K562 (cell line): ENCODE data around the gene ZNF2. TPM values are rescaled to one million over a fixed set of nuclear protein-coding genes. Genes with fewer than 3 reads are reported as not detected.
A peak's percentile ranks its signal among the peaks of the same experiment; 100 is the strongest.
"Not testable (repeated sequence)": the region's sequence is repeated elsewhere in the genome, so short reads cannot be mapped to it uniquely, and the experiment has no call there.

Experiments
- ATAC-seq: fragments of 200-7000 bp; cut with Tn5 transposase; 3 replicates; pipeline ENCODE4 v1.9.1; 2020; ENCODE audit warnings: moderate library complexity
- BruUV-seq: library from RNA; stranded (reverse); fragments of 400-500 nt; replicated peaks from 2 replicates; lab custom pipeline; 2021; lab: Mats Ljungman, UMichigan
- CTCF ChIA-PET: fragments of 300-600 bp; formaldehyde crosslinking; extraction: SDS; loops from one replicate; lab custom pipeline; 2021; ENCODE audit warnings: low intra/inter-chr PET ratio; lab: Yijun Ruan, JAX
- POLR2A ChIA-PET: fragments of 300-600, 350-650 bp; sonication (Branson Sonifier 250); formaldehyde crosslinking; extraction: SDS; loops from one replicate; lab custom pipeline; 2021; ENCODE audit warnings: antibody characterized with exemption, inconsistent platforms; lab: Yijun Ruan, JAX
- DNase-seq, 4 experiments: peaks; one replicate each; pipeline versions ENCODE4 v3.0.0 to v3.0.0-alpha.2; 2011 to 2018; ENCODE audit warnings: low spot score in 3 of 4, mixed read lengths in 3 of 4; ENCODE audit errors: extremely low read depth in 1 of 4
- FAIRE-seq: peaks from 2 replicates; lab custom pipeline; 2011; peaks lifted over from hg19 to GRCh38; lab: Jason Lieb, UNC
- H2AFZ ChIP-seq: 2 replicates; pipeline ENCODE4 v1.6.0; 2011; ENCODE audit warnings: low read depth, low read length, control low read depth, inconsistent platforms
- H3K27ac ChIP-seq: fragments of 200-600 bp; 3 replicates; pipeline ENCODE4 v1.8.0; 2011; ENCODE audit warnings: low read depth, mild to moderate bottlenecking, control low read depth, inconsistent platforms, low read length, moderate library complexity, mixed read lengths; ENCODE audit errors: extremely low read depth
- H3K27me3 ChIP-seq, 2 experiments: fragments of 300-600 bp in 1 of 2; 2 replicates in 1 of 2; 3 replicates in 1 of 2; pipeline versions ENCODE4 v1.6.0 to v1.8.0; 2011; ENCODE audit warnings: inconsistent platforms in 2 of 2, low read length in 2 of 2, mild to moderate bottlenecking in 1 of 2, mixed read lengths in 1 of 2, moderate library complexity in 1 of 2; ENCODE audit not compliant: control insufficient read depth in 2 of 2, insufficient read depth in 2 of 2
- H3K36me3 ChIP-seq: fragments of 300-600 bp; 3 replicates; pipeline ENCODE4 v1.8.0; 2011; ENCODE audit warnings: mild to moderate bottlenecking, low read length, inconsistent platforms; ENCODE audit not compliant: control insufficient read depth, insufficient read depth
- H3K4me1 ChIP-seq, 2 experiments: fragments of 200-600 bp in 1 of 2; replicated peaks in 1 of 2; 2 replicates in 1 of 2; 3 replicates in 1 of 2; pipeline versions ENCODE4 v1.5.1 to v1.8.0; 2011; ENCODE audit warnings: inconsistent platforms in 2 of 2, low read length in 2 of 2, mild to moderate bottlenecking in 1 of 2, mixed read lengths in 1 of 2, moderate library complexity in 1 of 2; ENCODE audit not compliant: control insufficient read depth in 2 of 2, insufficient read depth in 2 of 2
- H3K4me2 ChIP-seq: 2 replicates; pipeline ENCODE4 v1.6.1; 2011; ENCODE audit warnings: low read length, control low read depth, inconsistent platforms, mixed read lengths; ENCODE audit not compliant: insufficient read depth
- H3K4me3 ChIP-seq: fragments of 200-600 bp; sonication (generic), shearing (Covaris generic); 2 replicates; pipeline ENCODE4 v1.5.1; 2016; ENCODE audit warnings: control low read depth, inconsistent platforms
- H3K79me2 ChIP-seq: fragments of 200-600 bp; 3 replicates; pipeline ENCODE4 v1.8.0; 2011; ENCODE audit warnings: low read length, inconsistent platforms; ENCODE audit not compliant: control insufficient read depth, insufficient read depth
- H3K9ac ChIP-seq, 2 experiments: 2 replicates each; pipeline versions ENCODE4 v1.6.0 to v1.6.1; 2011; ENCODE audit warnings: low read depth in 2 of 2, low read length in 2 of 2, control low read depth in 1 of 2, inconsistent platforms in 1 of 2, mild to moderate bottlenecking in 1 of 2, mixed read lengths in 1 of 2; ENCODE audit not compliant: insufficient read depth in 1 of 2
- H3K9me1 ChIP-seq: one replicate; pipeline ENCODE4 v1.6.0; 2011; ENCODE audit warnings: inconsistent platforms, mild to moderate bottlenecking, low read length, moderate library complexity; ENCODE audit not compliant: control insufficient read depth, insufficient read depth
- H3K9me3 ChIP-seq: replicated peaks from 2 replicates; pipeline ENCODE4 v1.5.1; 2011; ENCODE audit warnings: low read depth, low read length, inconsistent platforms; ENCODE audit not compliant: control insufficient read depth, insufficient read depth
- H4K20me1 ChIP-seq: replicated peaks from 2 replicates; pipeline ENCODE4 v1.6.1; 2011; ENCODE audit warnings: low read length, inconsistent platforms, mixed read lengths; ENCODE audit not compliant: control insufficient read depth, insufficient read depth
- ATF1 ChIP-seq, 2 experiments: fragments of 450-650 bp in 1 of 2; IDR thresholded peaks; 2 replicates each; pipeline ENCODE4 v1.6.1; 2016; ENCODE audit warnings: missing compliant biosample characterization in 1 of 2, missing genetic modification characterization in 1 of 2
- CEBPB ChIP-seq: fragments of 450-650 bp; IDR thresholded peaks from 2 replicates; pipeline ENCODE4 v1.6.1; 2016; ENCODE audit warnings: missing genetic modification characterization, missing compliant biosample characterization
- CEBPG ChIP-seq, 3 experiments: fragments of 200-800 bp in 1 of 3; sonication (Bioruptor generic) in 1 of 3; sonication (generic) in 1 of 3; formaldehyde crosslinking in 1 of 3; IDR thresholded peaks in 2 of 3; conservative IDR thresholded peaks in 1 of 3; 2 replicates each; pipeline versions ENCODE4 v1.6.1 to v1.8.0; 2016 to 2022; ENCODE audit warnings: missing compliant biosample characterization in 2 of 3, missing genetic modification characterization in 2 of 3, mild to moderate bottlenecking in 1 of 3, missing genetic modification reagents in 1 of 3
- CREB1 ChIP-seq, 2 experiments: sonication (generic) in 1 of 2; formaldehyde crosslinking in 1 of 2; IDR thresholded peaks; 2 replicates each; pipeline versions ENCODE4 v1.6.1 to v1.8.0; 2012 to 2022; ENCODE audit warnings: inconsistent platforms in 1 of 2, mild to moderate bottlenecking in 1 of 2, missing genetic modification reagents in 1 of 2, moderate library complexity in 1 of 2
- CREM ChIP-seq: IDR thresholded peaks from 2 replicates; pipeline ENCODE4 v1.6.1; 2014; ENCODE audit warnings: antibody characterized with exemption, low read depth
- KDM1A ChIP-seq, 2 experiments: fragments of 450-650 bp; IDR thresholded peaks; 2 replicates each; pipeline ENCODE4 v1.6.1; 2016; ENCODE audit warnings: mild to moderate bottlenecking in 2 of 2
- MCM5 ChIP-seq: fragments of 450-650 bp; IDR thresholded peaks from 2 replicates; pipeline ENCODE4 v1.6.1; 2016; ENCODE audit warnings: low read depth
- RAD21 ChIP-seq, 2 experiments: fragments of 250-450 bp in 1 of 2; fragments of 450-650 bp in 1 of 2; sonication (Bioruptor Pico) in 1 of 2; formaldehyde crosslinking in 1 of 2; IDR thresholded peaks in 1 of 2; conservative IDR thresholded peaks in 1 of 2; 2 replicates each; pipeline versions ENCODE4 v1.4.0 to v1.8.0; 2020 to 2022; ENCODE audit warnings: mild to moderate bottlenecking in 2 of 2, moderate library complexity in 1 of 2
- SMAD1 ChIP-seq: fragments of 150-350 bp; IDR thresholded peaks from 2 replicates; pipeline ENCODE4 v1.6.1; 2014; ENCODE audit warnings: low read length, low read depth; ENCODE audit not compliant: partially characterized antibody
- WGBS: fragments of 100-300 bp; shearing (Covaris generic); methylation state at CpG from one replicate; pipeline ENCODE4 v1.1.6; 2016; ENCODE audit warnings: low coverage, mixed read lengths; ENCODE audit not compliant: insufficient coverage; ENCODE audit errors: missing lambda C conversion rate; 5-methylcytosine and 5-hydroxymethylcytosine counted together
- in situ Hi-C: fragments of 300-500 bp; cut with MboI; formaldehyde crosslinking; loops from 4 replicates; pipeline ENCODE4 v1.15.0; 2018; ENCODE audit warnings: inconsistent platforms, mixed read lengths
- intact Hi-C: fragments of 100-400 bp; cut with micrococcal nuclease; formaldehyde crosslinking; loops from 2 replicates; pipeline ENCODE4 v1.14.2; 2022
- polyA plus RNA-seq, 8 experiments: library from polyadenylated mRNA; depleted of rRNA in 4 of 8; stranded (reverse) in 5 of 8; unstranded in 3 of 8; fragments of >200 nt; fragmentation: Nextera tagmentation in 2 of 8; fragmentation: Illumina TruSeq in 1 of 8; extraction: Ambion mirVana in 2 of 8; extraction: Trizol in 1 of 8; gene quantifications; 2 replicates each; pipeline versions ENCODE4 v1.2.1 to v1.2.3, GENCODE V29; 2011 to 2014; ENCODE audit warnings: inconsistent platforms in 1 of 8, missing spikeins in 1 of 8
- total RNA-seq, 7 experiments: library from RNA; depleted of rRNA in 6 of 7; stranded (reverse); fragments of >200 nt in 6 of 7; fragmentation: Illumina TruSeq in 2 of 7; extraction: Trizol in 2 of 7; gene quantifications; 2 replicates each; pipeline versions ENCODE4 v1.2.1 to v1.2.3, GENCODE V29; 2011 to 2021; ENCODE audit warnings: low replicate concordance in 1 of 7
- TF ChIP-seq, protein P1 (sequence below), 3 experiments: IDR thresholded peaks in 2 of 3; conservative IDR thresholded peaks in 1 of 3; 2 replicates each; pipeline ENCODE4 v1.5.1; 2011 to 2012; ENCODE audit warnings: low read length in 3 of 3, mild to moderate bottlenecking in 3 of 3, control low read depth in 2 of 3, improper control_type of control experiment in 1 of 3, inconsistent platforms in 1 of 3, low read depth in 1 of 3, mixed read lengths in 1 of 3, moderate library complexity in 1 of 3; ENCODE audit not compliant: insufficient read depth in 2 of 3

The ZNF2 gene
- total and polyA plus RNA-seq, 9 of the 15 experiments (the other 6 are each of a cell fraction or from before 2014, with no cell fraction given): 1.6 to 4.5 (median 3.4) TPM

DNA sequence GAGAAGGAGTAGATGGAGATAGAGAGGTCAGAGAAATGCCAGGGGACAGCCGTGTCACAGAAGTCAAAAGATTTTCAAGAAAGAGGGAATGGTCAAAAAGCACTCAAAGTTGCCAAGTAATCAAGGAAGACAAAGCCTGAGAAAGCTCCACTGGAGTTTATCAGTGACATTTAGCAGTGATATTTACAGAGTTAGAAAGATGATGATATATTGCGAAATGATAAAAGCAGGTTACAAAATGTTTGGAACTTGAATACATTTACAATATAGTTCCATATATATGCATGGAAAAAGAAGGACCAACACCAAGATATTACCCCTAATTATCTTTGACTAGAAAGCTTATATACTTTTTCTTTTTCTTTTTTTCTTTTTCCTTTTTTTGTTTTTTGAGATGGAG, 20.4 kb downstream of the ZNF2 start:
- in situ Hi-C loops (no loop called here), intact Hi-C loops (no loop called here)
- H2AFZ ChIP-seq: no peak overlapping the region
- no peak overlapping the region for H3K4me3 ChIP-seq
- H3K27ac ChIP-seq: no peak overlapping the region
- CTCF ChIA-PET: no interaction called here
- BruUV-seq: no TSS peak
- FAIRE-seq (peak; percentile 64), DNase-seq (no peak), ATAC-seq (no peak)
- WGBS: 0% methylated on average over 2 of the region's 2 CpGs
- peaks cover 16% of the 10 kb centered on the region; the same call in 2 of the 3 replicates for H3K36me3 ChIP-seq
- H4K20me1 ChIP-seq: no peaks in the 10 kb centered on the region
- H3K4me1 ChIP-seq: no peaks in the 10 kb centered on the region
- H3K9ac ChIP-seq: no peak overlapping the region
- no peak for TF ChIP-seq MCM5
- TF ChIP-seq CEBPB (tag): peak; percentile 70
- no peak for TF ChIP-seq KDM1A (IDR thresholded peaks at IDR 0.05)
- TF ChIP-seq SMAD1: no peak
- TF ChIP-seq CEBPG (CRISPR knock-in tag; IDR thresholded peaks at IDR 0.05): no peak
- peak; percentile 15 to 70; a peak in 2 of 4 replicates for TF ChIP-seq CEBPG (tag; conservative IDR thresholded peaks at IDR 0.05 in 1 of 2, IDR thresholded peaks at IDR 0.05 in 1 of 2)
- H3K4me2 ChIP-seq: no peak overlapping the region
- H3K9me3 ChIP-seq: no peaks in the 10 kb centered on the region
- H3K9me1 ChIP-seq: no peaks in the 10 kb centered on the region
- H3K27me3 ChIP-seq: peaks cover 0 to 3% of the 10 kb centered on the region in 2 experiments; a peak in 2 of 5 replicates
- POLR2A ChIA-PET: no interaction called here
- no peaks in the 10 kb centered on the region for H3K79me2 ChIP-seq

DNA sequence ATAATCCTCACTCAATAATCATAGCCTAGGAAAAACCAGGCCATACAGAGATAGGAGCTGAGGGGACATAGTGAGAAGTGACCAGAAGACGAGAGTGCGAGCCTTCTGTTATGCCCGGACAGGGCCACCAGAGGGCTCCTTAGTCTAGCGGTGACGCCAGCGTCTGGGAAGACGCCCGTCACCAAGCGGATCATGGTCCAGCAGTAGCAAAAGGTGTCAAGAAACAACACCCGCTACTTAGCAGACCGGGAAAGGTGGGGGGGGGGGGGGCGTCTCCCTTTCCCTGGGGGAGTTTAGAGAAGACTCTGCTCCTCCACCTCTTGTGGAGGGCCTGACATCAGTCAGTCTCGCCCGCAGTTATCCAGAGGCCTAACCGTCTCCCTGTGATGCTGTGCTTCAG, 27.3 kb downstream of the ZNF2 start:
- H3K27me3 ChIP-seq; ATAC-seq; H3K4me1 ChIP-seq; H3K36me3 ChIP-seq; intact Hi-C loops; in situ Hi-C loops; POLR2A ChIA-PET; H3K27ac ChIP-seq; H4K20me1 ChIP-seq; H3K9me3 ChIP-seq; H3K9ac ChIP-seq; CTCF ChIA-PET; H3K79me2 ChIP-seq; H3K9me1 ChIP-seq; H3K4me3 ChIP-seq; BruUV-seq; H2AFZ ChIP-seq; H3K4me2 ChIP-seq; TF ChIP-seq ATF1 (CRISPR knock-in tag; IDR thresholded peaks at IDR 0.05); CREB1 (IDR thresholded peaks at IDR 0.05): not testable (repeated sequence)
- FAIRE-seq: peak; percentile 83
- 2% methylated on average over 10 of the region's 15 CpGs for WGBS
- peak in 1 of 4 experiments; percentile 49 for DNase-seq
- TF ChIP-seq, protein P1, sequence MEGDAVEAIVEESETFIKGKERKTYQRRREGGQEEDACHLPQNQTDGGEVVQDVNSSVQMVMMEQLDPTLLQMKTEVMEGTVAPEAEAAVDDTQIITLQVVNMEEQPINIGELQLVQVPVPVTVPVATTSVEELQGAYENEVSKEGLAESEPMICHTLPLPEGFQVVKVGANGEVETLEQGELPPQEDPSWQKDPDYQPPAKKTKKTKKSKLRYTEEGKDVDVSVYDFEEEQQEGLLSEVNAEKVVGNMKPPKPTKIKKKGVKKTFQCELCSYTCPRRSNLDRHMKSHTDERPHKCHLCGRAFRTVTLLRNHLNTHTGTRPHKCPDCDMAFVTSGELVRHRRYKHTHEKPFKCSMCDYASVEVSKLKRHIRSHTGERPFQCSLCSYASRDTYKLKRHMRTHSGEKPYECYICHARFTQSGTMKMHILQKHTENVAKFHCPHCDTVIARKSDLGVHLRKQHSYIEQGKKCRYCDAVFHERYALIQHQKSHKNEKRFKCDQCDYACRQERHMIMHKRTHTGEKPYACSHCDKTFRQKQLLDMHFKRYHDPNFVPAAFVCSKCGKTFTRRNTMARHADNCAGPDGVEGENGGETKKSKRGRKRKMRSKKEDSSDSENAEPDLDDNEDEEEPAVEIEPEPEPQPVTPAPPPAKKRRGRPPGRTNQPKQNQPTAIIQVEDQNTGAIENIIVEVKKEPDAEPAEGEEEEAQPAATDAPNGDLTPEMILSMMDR (IDR thresholded peaks at IDR 0.05 in 2 of 3, conservative IDR thresholded peaks at IDR 0.05 in 1 of 3; ENCODE audit: insufficient read depth in 2 of 3, low read depth in 1 of 3, low read length in 3 of 3): peak; percentile 26 to 54 (median 53); a peak in 4 of 6 replicates
- TF ChIP-seq ATF1 (tag; IDR thresholded peaks at IDR 0.05) (peak; percentile 44; the same call in 1 of the 2 replicates), CREM (peak; percentile 80), RAD21 (CRISPR knock-in tag; conservative IDR thresholded peaks at IDR 0.05 in 1 of 2, IDR thresholded peaks at IDR 0.05 in 1 of 2) (peak; percentile 8 to 50; a peak in 2 of 4 replicates), CREB1 (CRISPR knock-in tag; IDR thresholded peaks at IDR 0.05) (peak; percentile 29; the same call in 1 of the 2 replicates)
